ENCODE data around the gene PPIL1.
"Not testable (repeated sequence)": the region's sequence is repeated elsewhere in the genome, so short reads cannot be mapped to it uniquely, and the experiment has no call there.

The PPIL1 gene

GRCh38 chr6:36815962-36816735 lies 58.5 kb downstream of the PPIL1 start:
- no peak for DNase-seq (ENCODE audit: low spot score)

- no peak for DNase-seq (ENCODE audit: low spot score)
These were observed 60.4 kb downstream of the PPIL1 start for GRCh38 chr6:36814249-36814648.

GRCh38 chr6:36813526-36813925 lies 61.1 kb downstream of the PPIL1 start:
- DNase-seq (ENCODE audit: low spot score) = no peak

GRCh38 chr6:36813047-36813446 lies 61.6 kb downstream of the PPIL1 start:
- DNase-seq (ENCODE audit: low spot score) = not testable (repeated sequence)

- no peak for DNase-seq (ENCODE audit: low spot score)
These were observed 64.4 kb downstream of the PPIL1 start for GRCh38 chr6:36809941-36810803.

GRCh38 chr6:36809156-36809555 lies 65.4 kb downstream of the PPIL1 start:
- no peak for DNase-seq (ENCODE audit: low spot score)

GRCh38 chr6:36808634-36809033 lies 66.0 kb downstream of the PPIL1 start:
- no peak for DNase-seq (ENCODE audit: low spot score)

GRCh38 chr6:36807750-36808149 lies 66.9 kb downstream of the PPIL1 start:
- DNase-seq (ENCODE audit: low spot score) = no peak

GRCh38 chr6:36807143-36807542 lies 67.5 kb downstream of the PPIL1 start:
- DNase-seq (ENCODE audit: low spot score) = no peak

- no peak for DNase-seq (ENCODE audit: low spot score)
These were observed 68.7 kb downstream of the PPIL1 start for GRCh38 chr6:36805917-36806316.

- DNase-seq (ENCODE audit: low spot score) = no peak
These were observed 69.4 kb downstream of the PPIL1 start for GRCh38 chr6:36805096-36805797.
